ENCODE results near the gene CHD8.

DNA sequence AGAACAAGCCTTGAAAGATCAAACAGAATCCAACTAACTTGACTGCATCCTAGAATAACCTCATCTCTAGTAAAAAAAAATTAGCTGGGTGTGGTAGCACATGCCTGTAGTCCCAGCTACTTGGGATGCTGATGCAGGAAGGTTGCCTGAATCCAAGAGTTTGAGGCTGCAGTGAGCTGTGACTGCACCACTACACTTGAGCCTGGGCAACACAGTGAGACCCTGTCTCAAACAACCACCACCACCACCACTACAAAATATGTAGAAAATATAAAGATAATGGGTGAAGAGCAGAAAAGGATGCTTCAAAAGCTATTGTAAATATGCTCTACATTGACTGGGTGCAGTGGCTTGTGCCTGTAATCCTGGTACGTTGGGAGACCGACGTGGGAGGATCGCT is 99.4 kb downstream of the CHD8 start:
- TF ChIP-seq FOXK2 (IDR thresholded peaks at IDR 0.05) (no peak), CREM (IDR thresholded peaks at IDR 0.05; ENCODE audit: low read depth) (no peak), SIN3A (IDR thresholded peaks at IDR 0.05; ENCODE audit: low read depth, low read length) (no peak), SP1 (IDR thresholded peaks at IDR 0.05; ENCODE audit: low read depth, low read length) (no peak), STAT1 (conservative IDR thresholded peaks at IDR 0.05) (no peak), NFYB (IDR thresholded peaks at IDR 0.05; ENCODE audit: insufficient read depth, low read depth, low read length) (no peak)
- TF ChIP-seq, protein P1, sequence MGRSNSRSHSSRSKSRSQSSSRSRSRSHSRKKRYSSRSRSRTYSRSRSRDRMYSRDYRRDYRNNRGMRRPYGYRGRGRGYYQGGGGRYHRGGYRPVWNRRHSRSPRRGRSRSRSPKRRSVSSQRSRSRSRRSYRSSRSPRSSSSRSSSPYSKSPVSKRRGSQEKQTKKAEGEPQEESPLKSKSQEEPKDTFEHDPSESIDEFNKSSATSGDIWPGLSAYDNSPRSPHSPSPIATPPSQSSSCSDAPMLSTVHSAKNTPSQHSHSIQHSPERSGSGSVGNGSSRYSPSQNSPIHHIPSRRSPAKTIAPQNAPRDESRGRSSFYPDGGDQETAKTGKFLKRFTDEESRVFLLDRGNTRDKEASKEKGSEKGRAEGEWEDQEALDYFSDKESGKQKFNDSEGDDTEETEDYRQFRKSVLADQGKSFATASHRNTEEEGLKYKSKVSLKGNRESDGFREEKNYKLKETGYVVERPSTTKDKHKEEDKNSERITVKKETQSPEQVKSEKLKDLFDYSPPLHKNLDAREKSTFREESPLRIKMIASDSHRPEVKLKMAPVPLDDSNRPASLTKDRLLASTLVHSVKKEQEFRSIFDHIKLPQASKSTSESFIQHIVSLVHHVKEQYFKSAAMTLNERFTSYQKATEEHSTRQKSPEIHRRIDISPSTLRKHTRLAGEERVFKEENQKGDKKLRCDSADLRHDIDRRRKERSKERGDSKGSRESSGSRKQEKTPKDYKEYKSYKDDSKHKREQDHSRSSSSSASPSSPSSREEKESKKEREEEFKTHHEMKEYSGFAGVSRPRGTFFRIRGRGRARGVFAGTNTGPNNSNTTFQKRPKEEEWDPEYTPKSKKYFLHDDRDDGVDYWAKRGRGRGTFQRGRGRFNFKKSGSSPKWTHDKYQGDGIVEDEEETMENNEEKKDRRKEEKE (IDR thresholded peaks at IDR 0.05), result no peak
- TF ChIP-seq, protein P2, sequence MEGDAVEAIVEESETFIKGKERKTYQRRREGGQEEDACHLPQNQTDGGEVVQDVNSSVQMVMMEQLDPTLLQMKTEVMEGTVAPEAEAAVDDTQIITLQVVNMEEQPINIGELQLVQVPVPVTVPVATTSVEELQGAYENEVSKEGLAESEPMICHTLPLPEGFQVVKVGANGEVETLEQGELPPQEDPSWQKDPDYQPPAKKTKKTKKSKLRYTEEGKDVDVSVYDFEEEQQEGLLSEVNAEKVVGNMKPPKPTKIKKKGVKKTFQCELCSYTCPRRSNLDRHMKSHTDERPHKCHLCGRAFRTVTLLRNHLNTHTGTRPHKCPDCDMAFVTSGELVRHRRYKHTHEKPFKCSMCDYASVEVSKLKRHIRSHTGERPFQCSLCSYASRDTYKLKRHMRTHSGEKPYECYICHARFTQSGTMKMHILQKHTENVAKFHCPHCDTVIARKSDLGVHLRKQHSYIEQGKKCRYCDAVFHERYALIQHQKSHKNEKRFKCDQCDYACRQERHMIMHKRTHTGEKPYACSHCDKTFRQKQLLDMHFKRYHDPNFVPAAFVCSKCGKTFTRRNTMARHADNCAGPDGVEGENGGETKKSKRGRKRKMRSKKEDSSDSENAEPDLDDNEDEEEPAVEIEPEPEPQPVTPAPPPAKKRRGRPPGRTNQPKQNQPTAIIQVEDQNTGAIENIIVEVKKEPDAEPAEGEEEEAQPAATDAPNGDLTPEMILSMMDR (IDR thresholded peaks at IDR 0.05 in 2 of 3, conservative IDR thresholded peaks at IDR 0.05 in 1 of 3; ENCODE audit: control insufficient read depth in 2 of 3, extremely low read depth in 1 of 3, insufficient read depth in 1 of 3, low read depth in 3 of 3, low read length in 3 of 3), result no peak

Measured in GM12878 (cell line).